Rectal smooth muscle tissue (tissue), 1 donor: ENCODE measurements around the gene RASSF1.

Experiments
- H3K27ac ChIP-seq: one replicate; pipeline ENCODE4 v1.7.0; 2013; ENCODE audit warnings: low read depth, low read length, inconsistent platforms
- H3K27me3 ChIP-seq: one replicate; pipeline ENCODE4 v1.7.0; 2013; ENCODE audit warnings: low read length; ENCODE audit not compliant: control insufficient read depth, insufficient read depth
- H3K36me3 ChIP-seq: one replicate; pipeline ENCODE4 v1.7.0; 2013; ENCODE audit warnings: low read length; ENCODE audit not compliant: control insufficient read depth, insufficient read depth
- H3K4me1 ChIP-seq: one replicate; pipeline ENCODE4 v1.7.0; 2013; ENCODE audit warnings: low read length; ENCODE audit not compliant: control insufficient read depth, insufficient read depth
- H3K4me3 ChIP-seq: one replicate; pipeline ENCODE4 v1.7.0; 2013; ENCODE audit warnings: low read length
- H3K9ac ChIP-seq: one replicate; pipeline ENCODE4 v1.7.0; 2013; ENCODE audit warnings: low read length

Gene RASSF1

DNA sequence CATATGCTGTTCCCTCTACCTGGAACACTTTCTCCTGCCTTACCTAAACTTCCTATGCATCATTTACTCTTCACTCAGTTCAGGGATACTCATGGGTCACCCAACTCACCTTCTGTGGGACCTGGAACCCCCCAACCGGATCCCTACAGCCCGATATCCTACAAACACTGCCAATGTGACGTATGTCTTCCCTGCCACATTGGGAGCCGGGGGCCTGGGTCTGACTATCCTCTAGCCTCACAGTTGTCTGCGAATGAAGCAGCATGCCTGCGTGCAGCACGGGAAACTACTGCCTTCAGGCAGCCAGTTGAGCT lies 9.5 kb upstream of the RASSF1 start:
- Histone ChIP-seq H3K36me3 (peaks cover 24% of the 10 kb centered on the region), H3K27ac (peak overlapping the region; percentile 93), H3K4me1 (peaks cover 15% of the 10 kb centered on the region), H3K27me3 (no peaks in the 10 kb centered on the region), H3K9ac (peak overlapping the region; percentile 12), H3K4me3 (peak overlapping the region; percentile 90)

- peaks cover 11% of the 10 kb centered on the region for H3K36me3 ChIP-seq
- H3K4me1 ChIP-seq = peaks cover 15% of the 10 kb centered on the region
- H3K27ac ChIP-seq = no peak overlapping the region
- H3K9ac ChIP-seq = no peak overlapping the region
- H3K4me3 ChIP-seq = no peak overlapping the region
- H3K27me3 ChIP-seq = no peaks in the 10 kb centered on the region
Measured at GRCh38 chr3:50347187-50347813, 6.7 kb upstream of the RASSF1 start.

GRCh38 chr3:50345586-50346234 lies 5.1 kb upstream of the RASSF1 start, which contains the start of gene ZMYND10:
Gene ZMYND10 (minus strand): TSS chr3:50345732. CDS start chr3:50345579, 153 bp downstream.
- H3K4me1 ChIP-seq = peaks cover 8% of the 10 kb centered on the region
- peak within 1 kb of the TSS; percentile 62 for H3K4me3 ChIP-seq
- no peak within 1 kb of the TSS for H3K9ac ChIP-seq
- peaks cover 11% of the 10 kb centered on the region for H3K36me3 ChIP-seq
- no peak within 1 kb of the TSS for H3K27ac ChIP-seq
- no peaks in the 10 kb centered on the region for H3K27me3 ChIP-seq

DNA sequence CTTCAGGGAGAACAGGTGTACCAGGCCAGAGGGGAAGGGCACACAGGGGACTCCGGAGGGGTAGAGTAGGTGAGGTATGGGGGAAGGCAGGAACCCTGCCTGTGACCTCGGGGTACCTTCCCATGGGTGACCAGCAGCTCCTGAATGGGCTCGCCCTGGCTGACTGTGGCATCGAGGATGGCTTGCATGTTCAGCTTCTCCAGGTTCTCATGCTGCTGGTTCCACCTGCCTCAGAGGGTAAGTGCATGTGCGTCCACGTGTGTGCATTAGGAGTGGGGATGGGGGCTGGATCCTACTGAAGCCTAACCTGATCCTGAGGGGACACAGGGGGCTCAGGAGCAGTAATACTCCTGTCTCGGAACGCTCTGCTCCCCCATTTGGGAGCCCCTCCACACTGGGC lies 4.4 kb upstream of the RASSF1 start:
- peaks cover 11% of the 10 kb centered on the region for H3K36me3 ChIP-seq
- H3K9ac ChIP-seq = no peak overlapping the region
- no peaks in the 10 kb centered on the region for H3K27me3 ChIP-seq
- peaks cover 9% of the 10 kb centered on the region for H3K4me1 ChIP-seq
- H3K27ac ChIP-seq = no peak overlapping the region
- peak overlapping the region; percentile 62 for H3K4me3 ChIP-seq

DNA sequence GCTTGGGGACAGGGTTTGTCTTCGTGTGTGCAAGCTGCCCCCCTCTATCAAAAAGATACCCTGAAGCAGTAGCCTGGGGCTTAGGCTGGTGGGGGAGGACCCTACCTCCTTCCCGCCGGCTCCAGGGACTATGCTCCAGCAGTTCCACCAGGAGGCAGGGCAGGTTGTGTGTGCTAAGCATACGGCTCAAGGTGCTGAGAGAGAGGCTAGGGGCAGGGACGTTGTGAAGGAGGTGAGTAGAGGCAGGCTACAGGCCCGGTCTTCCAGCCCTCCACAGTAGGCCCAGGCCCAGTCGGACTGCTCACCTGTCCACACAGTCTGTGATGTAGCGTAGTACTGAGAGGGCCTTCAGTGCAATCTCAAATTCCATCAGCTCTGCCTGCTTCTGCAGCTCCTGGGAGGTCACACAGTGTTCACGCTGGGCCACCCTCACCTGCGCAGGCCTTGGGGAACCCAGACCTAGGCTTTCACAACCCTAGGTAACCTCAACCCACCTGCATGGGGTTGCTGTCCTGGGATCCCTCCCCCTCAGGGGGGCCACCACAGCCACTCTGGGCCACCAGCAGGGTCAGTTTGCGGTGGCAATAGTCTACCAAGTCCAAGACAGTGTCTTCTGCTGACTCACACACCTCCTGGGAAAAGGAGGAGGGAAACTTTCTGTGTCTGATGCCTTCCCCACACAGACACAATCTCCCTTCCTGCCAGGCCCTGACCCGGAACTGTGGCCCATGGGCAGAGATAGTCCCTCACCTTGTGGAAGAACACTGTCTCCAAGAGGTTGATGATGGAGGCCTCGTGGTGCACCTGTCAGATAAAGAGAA lies 2.4 kb upstream of the RASSF1 start:
- H3K27me3 ChIP-seq = no peaks in the 10 kb centered on the region
- H3K4me3 ChIP-seq = no peak overlapping the region
- H3K4me1 ChIP-seq = peaks cover 4% of the 10 kb centered on the region
- H3K27ac ChIP-seq = no peak overlapping the region
- H3K9ac ChIP-seq = no peak overlapping the region
- peaks cover 2% of the 10 kb centered on the region for H3K36me3 ChIP-seq

DNA sequence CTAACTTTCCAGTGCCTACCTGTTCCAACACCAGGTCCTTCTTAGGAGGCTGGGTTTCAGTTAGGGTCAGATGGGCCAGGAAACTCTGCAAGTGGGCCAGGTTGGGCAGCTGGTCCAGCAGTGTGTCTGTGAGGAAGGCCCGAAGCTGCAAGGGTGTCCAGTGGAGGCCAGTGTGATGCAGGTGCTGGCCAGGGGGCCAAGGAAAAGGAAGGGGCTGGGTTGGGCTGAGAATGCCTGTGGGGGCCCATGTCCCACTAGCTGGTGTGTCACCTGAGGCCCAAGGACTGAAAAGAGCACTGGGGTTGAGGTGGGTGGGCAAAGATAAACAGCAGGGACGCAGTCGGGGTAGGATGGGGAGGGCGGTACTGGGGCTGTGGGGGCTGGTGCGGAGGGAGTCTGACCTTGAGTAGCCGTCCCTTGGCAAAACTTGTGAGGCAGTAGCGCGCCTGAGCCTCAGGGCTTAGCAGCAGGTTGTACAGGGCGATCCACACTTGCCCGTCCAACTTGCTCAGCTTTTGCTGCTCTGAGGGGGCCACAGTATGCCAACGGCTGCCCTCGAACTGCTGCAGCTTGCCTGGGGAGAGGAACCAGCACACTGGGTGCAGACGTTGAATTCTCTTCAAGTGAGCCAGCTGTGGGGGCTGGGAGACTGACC lies 1.5 kb upstream of the RASSF1 start:
- H3K4me3 ChIP-seq = no peak overlapping the region
- peaks cover 4% of the 10 kb centered on the region for H3K4me1 ChIP-seq
- no peaks in the 10 kb centered on the region for H3K36me3 ChIP-seq
- no peaks in the 10 kb centered on the region for H3K27me3 ChIP-seq
- H3K9ac ChIP-seq = no peak overlapping the region
- no peak overlapping the region for H3K27ac ChIP-seq

GRCh38 chr3:50341537-50341936 lies 901 bp upstream of the RASSF1 start:
- H3K4me3 ChIP-seq = peak overlapping the region; percentile 76
- no peak overlapping the region for H3K9ac ChIP-seq
- H3K27me3 ChIP-seq = no peaks in the 10 kb centered on the region
- H3K4me1 ChIP-seq = peaks cover 4% of the 10 kb centered on the region
- no peak overlapping the region for H3K27ac ChIP-seq
- H3K36me3 ChIP-seq = no peaks in the 10 kb centered on the region

DNA sequence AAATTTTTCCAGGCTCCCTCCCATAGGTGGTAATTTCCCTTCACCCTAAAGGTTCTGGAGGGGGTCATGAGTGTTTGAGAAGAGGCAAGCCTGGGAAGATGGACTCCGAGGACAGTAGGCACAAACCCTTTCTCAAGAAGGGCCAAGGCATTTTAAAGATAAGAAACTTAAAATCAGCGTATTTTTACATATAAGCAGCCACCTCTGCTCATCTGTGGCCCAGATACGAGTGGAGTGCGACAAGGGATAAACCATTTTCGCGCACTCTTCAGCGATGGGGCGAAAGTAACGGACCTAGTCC lies 539 bp downstream of the RASSF1 start:
- peaks cover 7% of the 10 kb centered on the region for H3K4me1 ChIP-seq
- H3K27ac ChIP-seq = peak overlapping the region; percentile 67
- H3K36me3 ChIP-seq = no peaks in the 10 kb centered on the region
- peak overlapping the region; percentile 76 for H3K4me3 ChIP-seq
- peak overlapping the region; percentile 69 for H3K9ac ChIP-seq
- H3K27me3 ChIP-seq = no peaks in the 10 kb centered on the region

DNA sequence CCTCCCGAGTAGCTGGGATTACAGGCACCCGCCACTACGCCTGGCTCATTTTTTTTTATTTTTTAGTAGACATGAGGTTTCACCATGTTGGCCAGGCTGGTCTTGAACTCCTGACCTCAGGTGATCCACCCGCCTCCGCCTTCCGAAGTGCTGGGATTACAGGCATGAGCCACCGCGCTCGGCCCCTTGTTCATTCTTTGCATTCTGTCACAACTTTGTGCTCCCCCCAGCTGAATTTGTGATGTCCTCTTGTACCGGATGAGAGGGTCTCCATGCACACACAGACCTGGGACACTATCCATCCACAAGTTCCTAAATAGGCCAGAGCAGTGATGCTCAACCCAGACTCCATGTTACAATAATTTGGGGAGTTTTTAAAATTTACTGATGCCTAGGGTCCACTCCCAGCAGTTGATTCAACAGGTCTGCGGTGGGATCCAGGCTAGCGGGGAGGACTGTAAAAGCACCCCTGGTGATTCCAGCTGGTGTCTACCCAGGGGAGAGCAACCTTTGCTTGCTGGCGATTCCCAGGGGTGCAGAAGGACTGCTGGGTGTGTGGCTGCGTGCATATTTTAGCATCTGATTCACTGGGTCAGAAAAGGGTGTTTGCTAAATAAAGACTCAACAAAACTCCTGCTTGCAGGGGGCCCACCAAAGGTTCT lies 1.0 kb downstream of the RASSF1 start:
- peak overlapping the region; percentile 1 for H3K27ac ChIP-seq
- H3K9ac ChIP-seq = peak overlapping the region; percentile 69
- H3K4me1 ChIP-seq = peaks cover 7% of the 10 kb centered on the region
- H3K36me3 ChIP-seq = no peaks in the 10 kb centered on the region
- H3K27me3 ChIP-seq = no peaks in the 10 kb centered on the region
- peak overlapping the region; percentile 76 for H3K4me3 ChIP-seq

- no peaks in the 10 kb centered on the region for H3K36me3 ChIP-seq
- no peak overlapping the region for H3K9ac ChIP-seq
- peak overlapping the region; percentile 45 for H3K4me3 ChIP-seq
- H3K4me1 ChIP-seq = peaks cover 7% of the 10 kb centered on the region
- H3K27me3 ChIP-seq = no peaks in the 10 kb centered on the region
- peak overlapping the region; percentile 38 for H3K27ac ChIP-seq
Measured at GRCh38 chr3:50338965-50339364, 1.7 kb downstream of the RASSF1 start.

DNA sequence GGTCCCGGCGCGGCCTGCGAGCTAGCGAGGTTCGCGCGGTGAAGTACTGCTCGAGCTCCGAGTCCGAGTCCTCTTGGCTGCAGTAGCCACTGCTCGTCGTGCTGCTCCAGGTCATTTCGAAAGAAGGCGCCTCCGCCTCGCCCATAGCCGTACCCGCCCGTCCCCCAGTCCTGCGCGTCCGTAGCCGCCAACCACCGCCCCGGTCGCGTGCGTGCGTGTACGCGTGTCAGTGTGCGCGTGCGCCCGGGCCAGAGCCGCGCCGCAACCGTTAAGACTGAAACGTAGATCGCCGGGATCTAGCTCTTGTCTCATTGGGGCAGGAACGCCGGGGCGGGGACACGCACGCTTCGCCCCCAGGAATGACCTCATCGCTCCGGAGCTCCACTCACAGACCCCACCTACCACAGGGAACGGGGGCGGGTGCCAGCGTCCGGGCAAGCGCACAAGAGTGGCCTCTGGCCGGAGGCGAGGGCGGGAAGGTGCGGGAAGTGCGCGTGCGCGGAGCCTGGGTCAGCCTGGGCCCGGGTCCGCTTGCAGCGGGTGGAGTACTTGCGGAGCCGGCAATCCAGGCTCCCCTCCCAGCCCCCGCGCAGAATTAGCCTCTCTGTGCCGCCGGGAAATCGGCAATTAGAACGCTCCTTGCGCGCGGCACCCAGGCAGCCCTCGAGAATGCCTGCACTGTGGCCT lies 3.3 kb downstream of the RASSF1 start:
- Histone ChIP-seq H3K27me3 (no peaks in the 10 kb centered on the region), H3K4me3 (peak overlapping the region; percentile 87), H3K36me3 (no peaks in the 10 kb centered on the region), H3K4me1 (peaks cover 7% of the 10 kb centered on the region), H3K9ac (peak overlapping the region; percentile 85), H3K27ac (peak overlapping the region; percentile 96)
